GM19467 (cell line): ENCODE measurements around the gene CLEC16A.
A peak's percentile ranks its signal among the peaks of the same experiment; 100 is the strongest.
"Not testable (repeated sequence)": the region's sequence is repeated elsewhere in the genome, so short reads cannot be mapped to it uniquely, and the experiment has no call there.

Experiments used
- ATAC-seq: cut with Tn5 transposase; IDR thresholded peaks from one replicate; pipeline ENCODE4 v1.9.1; 2021; ENCODE audit warnings: mild to moderate bottlenecking, moderate library complexity; ENCODE audit not compliant: unreplicated experiment

Gene CLEC16A

DNA sequence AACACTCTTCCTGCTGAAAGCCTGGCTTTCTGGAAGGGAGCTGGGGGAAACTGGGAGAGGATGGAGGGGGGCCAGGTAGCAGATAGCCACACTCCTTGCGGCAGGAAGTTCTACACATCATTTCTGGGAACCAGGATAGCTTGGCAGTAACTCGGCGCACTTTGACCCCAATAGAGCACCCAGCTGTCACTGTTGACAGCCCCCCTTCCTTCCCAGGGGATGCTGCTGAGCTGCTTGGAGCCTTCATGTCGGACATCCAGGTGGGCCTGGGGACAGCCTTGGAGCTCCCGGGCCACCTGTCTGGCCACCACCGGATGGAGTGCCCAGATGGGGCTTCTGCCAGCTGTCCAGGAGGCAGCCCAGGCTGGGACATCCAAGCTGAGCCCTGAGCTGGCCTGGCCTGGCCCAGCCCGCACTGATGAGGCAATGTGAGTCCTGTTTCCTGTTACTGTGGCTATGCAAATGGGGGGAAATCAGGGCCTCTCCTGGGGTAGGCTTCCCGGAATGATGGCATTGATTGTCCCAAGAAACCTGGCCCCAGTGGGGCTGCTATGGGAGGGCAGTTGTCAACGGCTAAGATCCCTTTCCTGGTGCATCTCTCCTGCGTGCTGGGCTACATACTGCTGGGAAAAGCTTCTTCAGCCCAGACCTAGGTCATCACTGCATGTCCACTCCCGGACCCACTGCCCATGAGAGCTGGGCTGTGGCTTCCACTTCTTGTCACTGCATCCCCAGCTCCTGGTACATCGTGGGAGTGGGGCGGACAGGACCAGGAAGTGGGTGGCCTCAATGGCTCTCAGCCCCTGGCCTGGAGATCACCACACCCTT is 261.6 kb downstream of the CLEC16A start:
- ATAC-seq, result no peak

DNA sequence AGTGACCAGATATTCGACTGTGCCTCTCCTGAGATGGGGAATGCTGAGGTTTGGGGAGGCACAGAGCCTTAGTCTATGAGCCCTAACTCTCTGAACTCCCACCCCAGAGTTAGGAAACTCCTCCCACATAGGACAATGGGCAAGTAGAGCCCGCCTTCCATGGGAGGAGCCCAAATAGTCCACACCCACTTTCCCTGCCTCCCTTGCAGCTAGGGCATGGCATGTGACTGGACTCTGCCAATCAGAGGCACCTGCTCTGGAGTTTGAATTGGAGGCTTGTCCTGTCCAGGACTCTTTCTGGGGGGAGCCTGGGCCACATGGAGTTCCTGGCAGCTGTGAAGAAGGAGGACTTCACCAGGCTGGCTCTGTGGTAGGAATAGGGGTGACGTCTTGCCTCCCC is 263.3 kb downstream of the CLEC16A start:
- ATAC-seq, result no peak

DNA sequence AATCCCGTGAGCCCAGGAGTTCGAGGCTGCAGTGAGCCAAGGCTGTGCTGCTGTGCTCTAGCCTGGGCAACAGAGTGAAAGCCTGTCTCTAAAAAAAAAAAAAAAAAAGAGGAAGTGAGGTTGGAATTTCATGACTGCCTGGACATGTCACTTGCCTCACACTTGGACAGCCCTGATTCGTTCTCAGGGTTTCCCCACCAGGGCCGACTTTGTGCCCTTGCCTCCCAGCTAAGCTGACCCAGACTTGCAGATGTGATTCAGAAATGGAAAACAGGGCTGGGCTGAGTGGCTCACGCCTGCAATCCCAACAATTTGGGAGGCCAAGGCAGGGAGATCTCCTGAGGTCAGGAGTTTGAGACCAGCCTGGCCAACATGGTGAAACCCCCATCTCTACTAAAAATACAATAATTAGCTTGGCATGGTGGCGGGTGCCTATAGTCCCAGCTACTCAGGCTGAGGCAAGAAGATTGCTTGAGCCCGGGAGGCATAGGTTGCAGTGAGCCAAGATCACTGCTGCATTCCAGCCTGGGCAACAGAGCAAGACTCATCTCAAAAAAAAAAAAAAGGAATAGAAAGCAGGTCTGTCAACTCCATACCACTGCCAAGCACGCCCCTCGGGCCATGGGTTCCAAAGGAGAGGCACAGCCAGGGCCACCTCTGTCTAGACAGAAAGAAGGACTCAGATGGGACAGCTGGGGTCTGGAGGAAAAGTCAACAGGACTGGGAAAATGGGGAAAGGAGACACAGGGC is 264.7 kb downstream of the CLEC16A start:
- no peak for ATAC-seq

DNA sequence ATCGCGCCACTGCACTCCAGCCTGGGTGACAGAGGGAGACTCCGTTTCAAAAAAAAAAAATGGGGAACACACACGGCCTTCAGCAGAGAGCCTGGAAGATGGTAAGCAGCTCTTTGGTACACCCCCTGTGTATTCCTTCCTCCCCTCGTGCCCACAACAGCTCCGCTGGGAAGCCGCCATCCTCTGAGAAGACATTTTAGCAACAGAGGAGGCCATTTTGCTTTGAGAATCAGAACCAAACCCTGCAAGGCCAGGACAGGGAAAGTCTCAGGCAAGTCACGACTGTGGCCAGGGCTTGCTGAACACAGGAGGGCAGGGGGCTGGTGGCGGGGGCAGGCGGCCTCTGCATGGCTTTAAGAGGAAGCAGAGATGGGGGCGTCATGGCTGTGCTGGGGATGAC is 265.9 kb downstream of the CLEC16A start:
- ATAC-seq, result no peak

DNA sequence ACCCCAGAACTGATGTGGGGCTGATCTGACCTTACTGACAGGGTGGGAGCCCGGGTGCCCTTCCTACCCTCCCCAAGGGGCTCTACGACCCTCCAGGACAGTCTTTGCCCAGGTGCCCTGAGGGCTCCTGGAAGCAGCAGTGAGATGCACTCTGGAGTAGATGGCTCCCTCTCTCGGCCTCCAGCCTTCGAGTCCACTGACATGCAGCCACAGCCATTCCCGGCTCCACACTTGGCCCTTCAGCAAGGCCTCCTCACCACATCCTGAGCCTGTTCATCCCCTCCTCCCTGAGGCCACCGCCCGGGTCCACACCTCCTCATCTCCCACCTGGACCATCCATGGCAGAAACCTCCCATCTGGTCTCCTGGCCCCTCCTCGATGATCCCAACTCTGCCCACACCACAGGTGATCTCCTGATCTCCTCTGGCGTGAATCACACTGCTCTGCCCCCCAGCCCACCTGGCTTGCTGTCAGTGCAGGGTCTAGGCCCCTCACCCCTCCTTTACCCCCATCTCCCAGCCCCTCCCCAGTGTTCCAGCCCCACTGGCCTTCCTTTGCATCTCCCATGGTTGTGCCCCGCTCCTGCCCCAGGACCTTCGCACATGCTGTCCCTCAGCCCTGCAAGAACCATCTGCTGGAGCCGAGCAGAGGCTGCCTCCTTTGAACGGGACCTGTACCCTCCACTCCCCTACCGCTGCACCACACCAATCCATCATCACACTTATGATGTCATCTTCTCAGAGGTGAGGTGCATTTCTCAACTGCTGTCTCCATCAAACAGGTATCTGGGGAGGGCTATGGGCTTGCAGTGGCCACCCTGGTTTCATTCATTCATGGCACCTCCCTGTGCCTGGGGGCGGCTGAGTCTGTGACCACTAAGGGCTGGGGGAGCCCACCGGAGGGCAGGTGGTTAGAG is 267.0 kb downstream of the CLEC16A start:
- no peak for ATAC-seq

DNA sequence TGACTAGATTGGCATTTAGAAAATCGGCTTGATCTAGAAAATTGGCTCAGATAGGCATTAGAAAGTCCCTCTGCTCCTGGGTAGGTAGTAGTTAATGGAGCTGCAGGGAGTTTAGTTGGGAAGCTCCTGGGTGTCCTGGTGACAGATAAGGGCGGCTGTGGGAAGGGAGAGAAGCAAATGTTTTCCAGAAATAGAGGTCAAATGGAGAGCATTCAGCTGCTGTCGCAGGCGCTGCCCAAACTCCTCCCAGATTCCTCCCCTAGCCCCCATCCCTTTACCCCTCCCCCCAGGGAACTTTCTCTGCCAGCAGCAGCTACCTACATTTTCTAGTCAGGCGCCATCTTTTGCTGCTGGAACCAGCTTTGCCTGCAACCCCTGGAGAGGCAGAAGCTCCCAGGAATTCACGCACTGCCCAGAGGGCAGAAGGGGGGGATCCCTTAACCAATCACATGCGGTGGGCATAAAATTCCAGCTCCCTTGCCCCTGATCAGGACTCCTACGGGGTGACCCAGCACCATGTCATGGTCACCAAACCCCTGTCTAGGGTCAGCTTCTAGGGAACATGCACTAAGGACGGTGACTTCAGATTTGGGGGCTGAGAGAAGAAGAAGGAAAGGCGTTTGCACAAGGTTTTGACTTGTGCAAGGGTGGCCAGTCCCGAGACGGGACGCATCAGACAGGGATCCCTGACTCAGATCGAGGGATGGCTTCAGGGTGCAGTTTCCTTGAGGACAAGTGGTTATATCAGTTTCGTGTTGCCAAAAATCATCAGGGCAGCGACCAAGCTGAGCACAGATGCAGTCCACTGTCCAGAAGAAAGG is 267.8 kb downstream of the CLEC16A start:
- ATAC-seq, result no peak

DNA sequence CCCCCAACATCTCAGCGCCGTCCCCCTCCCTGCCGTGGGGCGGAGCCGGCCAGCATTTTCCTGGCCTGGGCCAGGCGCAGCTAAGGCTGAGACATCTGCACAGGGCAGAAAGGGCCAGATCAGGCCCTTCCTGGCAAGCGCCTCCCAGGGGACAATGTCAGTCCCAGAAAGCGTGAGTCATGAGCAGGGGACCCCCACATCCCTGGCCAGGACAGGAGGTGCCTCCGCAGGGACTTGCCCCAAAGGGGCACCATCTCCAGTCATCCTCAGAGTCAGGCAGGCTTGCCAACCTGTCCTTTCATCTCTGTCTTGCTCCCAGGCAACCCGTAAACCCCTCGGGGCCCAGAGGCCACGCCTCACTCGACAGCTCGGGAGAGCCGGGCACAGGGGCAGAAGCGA is 268.4 kb downstream of the CLEC16A start:
- no peak for ATAC-seq

DNA sequence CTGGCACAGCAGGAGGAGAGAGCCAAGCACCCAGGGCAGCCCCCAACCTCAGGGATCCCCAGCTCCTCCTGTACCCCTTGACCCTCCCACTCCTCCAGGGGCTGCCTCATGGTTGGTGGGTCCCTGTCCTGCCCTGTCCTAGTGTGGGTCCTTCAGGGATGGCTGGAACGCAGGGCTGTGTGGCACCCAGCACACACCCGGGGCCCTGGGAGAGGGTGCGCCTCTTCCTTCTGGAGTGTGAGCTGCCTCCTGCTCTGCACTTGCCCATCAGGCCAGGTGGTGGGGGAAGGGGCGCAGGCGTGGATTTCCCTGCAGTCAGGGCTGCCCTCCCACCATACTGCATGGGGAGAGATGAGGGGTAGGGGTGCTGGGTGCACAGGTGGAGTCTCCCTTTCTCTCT is 269.0 kb downstream of the CLEC16A start:
- no peak for ATAC-seq

DNA sequence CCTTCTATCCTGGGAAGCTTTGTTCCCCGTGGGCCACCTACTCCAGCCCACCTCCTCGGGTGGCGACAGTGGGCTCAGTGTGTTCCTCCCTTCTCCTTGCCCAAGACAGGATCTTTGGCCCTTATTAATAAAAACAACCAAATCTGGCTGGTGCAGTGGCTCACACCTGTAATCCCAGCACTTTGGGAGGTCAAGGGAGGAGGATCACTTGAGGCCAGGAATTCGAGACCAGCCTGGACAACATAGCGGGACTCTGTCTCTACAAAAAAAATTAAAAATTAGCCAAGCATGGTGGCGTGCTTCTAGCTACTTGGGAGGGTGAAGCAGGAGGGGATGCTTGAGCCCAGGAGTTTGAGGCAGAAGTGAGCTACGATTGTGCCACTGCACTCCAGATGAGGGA is 269.4 kb downstream of the CLEC16A start:
- no peak for ATAC-seq

DNA sequence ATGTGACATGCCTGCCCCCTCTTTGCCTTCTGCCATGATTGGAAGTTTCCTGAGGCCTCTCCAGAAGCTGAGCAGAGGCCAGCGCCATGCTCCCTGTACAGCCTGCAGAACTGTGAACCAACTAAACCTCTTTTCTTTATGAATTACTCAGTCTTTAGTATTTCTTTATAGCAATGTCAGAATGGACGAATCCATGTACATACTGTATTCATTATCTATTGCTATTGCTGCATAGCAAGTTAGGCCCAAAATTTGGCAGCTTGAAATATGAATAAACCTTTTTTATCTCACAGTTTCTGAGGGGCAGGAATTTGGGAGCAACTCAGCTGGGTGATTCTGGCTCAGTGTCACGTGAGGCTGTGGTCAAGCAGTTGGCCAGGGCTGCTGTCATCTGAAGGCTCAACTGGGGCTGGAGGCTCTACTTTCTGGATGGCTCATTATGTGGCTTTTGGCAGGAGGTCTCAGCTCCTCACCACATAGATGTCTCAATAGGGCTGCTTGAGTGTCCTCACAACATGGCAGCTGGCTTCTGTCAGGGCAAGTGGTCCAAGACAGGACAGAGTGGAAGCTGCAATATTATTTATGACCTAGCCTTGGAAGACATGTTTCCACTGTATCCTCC is 271.7 kb downstream of the CLEC16A start:
- no peak for ATAC-seq

DNA sequence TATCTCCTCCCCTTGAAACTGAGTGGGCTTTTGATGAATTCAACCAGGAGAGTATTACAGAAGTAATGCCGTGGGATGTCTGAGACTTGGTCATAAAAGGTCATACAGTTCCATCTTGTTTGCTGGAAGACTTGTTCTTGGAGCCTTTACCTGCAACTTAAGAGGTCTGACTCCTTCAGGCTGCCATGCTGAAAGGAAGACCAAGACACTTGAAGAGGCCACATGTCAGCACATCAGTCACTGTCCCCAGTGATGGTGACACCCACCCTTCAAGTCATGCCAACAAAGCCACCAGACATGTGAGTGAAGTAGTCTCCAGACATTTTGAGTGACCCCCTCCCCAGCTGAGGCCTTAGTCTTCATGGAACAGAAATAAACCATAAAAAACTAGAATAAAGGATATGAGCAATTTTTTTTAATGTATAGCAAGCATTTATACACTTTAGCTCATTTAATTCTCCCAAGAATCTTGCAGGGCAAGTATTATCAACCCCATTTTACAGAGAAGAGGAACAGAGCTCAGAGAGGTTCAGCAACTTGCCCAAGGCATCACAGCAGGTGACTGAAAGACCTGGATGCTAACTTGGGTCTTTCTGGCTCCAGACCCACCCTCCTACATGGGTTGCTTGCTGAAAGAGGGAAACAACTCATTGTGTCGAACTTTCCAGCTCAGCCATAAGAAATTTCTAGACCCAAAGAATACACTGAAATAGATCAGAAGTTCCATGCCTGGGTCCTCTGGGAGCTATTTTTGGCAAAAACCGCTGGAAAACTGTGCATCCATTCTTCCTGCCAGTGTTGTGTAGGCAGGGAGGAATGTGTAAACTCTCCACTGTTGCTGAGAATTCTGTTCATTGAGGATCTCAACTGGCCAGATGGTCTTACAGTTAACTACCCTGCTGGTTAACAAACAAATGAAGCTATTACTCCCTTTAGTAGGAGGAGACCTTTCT is 273.6 kb downstream of the CLEC16A start:
- no peak for ATAC-seq

DNA sequence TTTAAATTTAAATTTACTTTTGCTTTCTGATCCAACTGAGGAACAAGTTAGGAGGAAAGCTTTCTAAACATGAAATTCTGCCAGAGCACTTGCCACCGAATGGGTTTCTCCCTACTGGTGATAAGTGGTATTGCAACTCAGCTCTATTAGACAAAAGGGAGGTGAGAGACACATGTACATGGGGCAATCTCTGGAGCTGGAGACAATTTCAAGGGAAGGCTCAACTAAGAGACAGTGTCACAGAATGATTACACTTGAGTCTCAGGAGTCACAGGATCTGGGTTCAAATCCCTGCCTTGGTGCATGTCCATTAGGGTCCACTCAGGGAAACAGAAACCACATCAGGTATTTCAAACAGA is 274.2 kb downstream of the CLEC16A start:
- no peak for ATAC-seq

DNA sequence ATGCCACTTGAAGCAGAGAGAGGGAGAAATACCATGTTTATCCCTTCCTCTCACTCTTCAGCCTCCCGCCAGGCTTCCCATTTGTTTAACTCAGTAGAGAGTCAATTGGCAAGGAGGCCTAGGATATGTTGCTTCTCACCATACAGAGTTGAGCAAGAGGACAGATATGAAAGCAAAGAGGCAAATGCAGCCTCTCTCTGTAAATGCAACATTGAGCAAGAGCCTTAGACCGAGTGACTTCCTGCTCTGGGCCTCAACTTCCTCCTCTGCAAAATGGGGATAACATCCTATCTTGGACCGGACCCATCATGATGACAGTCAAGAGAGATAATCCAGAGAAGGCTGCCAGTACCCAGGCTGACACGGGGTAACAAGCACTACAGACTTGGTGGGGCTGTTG is 274.8 kb downstream of the CLEC16A start:
- no peak for ATAC-seq

DNA sequence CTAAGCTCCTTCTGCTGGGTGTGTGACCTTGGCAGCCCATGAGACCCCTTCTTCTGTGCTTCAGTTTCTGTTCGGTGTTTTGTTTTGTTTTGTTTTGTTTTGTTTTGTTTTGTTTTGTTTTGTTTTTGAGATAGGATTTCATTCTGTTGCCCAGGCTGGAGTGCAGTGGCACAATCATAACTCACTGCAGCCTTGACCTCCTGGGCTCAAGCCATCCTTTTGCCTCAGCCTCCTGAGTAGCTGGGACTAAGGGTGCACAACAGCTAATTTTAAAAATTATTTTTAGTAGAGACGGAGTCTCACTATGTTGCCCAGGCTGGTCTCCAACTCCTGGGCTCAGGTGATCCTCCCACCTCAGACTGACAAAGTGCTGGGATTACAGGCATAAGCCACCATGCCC is 276.1 kb downstream of the CLEC16A start:
- not testable (repeated sequence) for ATAC-seq

DNA sequence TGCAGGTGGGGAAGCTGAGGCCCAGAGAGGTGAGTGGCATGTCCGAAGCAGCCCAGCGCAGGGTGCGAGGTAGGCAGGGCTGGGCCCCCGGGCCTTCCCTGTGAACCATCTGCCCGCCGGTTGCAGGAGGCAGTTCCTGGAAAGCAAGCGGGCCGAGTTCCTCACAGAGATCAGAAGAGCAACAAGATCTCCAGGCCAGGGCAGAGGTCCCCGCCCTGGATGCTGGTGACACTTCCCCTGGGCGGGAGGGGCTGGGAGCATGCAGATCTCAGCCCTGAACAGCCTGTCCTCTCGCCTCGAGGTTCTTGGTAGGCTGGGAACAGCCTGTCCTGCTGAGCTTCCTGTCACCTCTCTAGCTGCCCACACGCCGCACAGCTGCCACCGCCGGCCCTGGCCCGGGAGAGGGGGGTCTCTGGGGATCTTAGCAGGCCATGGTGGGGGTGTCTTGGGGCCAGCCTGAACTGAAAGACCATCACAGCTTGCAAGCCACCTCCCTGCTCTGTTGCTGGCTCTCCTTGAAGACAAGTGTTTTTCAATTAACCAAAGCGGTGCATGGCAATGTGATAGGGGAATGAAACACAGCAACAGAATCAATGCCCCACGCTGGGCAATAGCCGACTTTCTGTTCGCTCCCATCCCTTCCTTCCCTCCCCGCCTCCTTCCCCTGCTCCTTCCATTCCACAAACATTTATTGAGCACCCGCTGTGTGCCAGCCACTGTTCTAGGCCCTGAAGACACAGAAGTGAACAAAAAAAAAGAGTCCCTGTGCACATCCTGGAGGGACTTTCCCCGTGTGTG is 279.9 kb downstream of the CLEC16A start:
- no peak for ATAC-seq

DNA sequence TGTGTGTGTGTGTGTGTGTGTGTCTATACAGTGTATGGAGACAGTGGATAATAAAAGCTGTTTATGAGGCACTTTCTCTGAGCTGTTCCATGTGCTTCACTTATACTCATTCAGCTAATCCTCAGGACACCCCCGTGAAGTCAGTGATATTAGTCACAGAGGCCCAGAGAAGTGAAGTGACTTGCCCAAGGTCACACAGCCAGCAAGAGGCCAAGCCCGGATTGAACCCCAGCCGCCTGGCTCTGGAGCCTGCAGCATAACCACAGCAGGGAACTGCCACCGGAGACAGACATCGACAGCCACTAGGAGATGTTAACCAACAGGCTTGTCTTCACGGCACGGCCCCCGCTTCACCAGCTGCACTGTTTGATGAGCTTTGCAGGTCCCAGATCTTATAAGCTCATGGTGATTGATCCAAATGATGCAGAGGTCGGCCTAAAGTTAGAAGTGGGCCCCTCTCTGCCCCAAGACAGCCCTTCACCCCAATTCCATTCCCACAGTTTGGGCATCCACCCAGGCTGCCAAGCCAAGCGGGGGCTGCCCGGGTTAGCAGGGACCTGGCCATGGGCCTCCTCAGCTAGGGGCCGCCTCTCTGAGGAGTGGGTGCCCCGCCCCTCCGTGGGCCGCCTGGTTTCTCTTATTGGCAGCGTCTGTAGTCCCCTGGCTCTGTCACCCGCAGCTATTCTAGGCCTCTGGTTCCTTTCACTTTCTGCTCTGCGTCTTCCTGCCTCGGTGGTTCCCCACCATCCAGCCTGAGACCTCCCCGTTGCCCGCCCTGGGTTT is 280.7 kb downstream of the CLEC16A start:
- peak; percentile 70 for ATAC-seq
